ENCODE data around the gene NTRK3. TPM values are rescaled to one million over a fixed set of nuclear protein-coding genes. Genes with fewer than 3 reads are reported as not detected.

NTRK3 gene
- polyA plus RNA-seq, 1 donor (not counting 4 experiments of a cell fraction or from before 2014, with no cell fraction given), result not detected

- DNase-seq (ENCODE audit: low read depth, low spot score) (no peak), FAIRE-seq (no peak)
- Histone ChIP-seq H3K4me2 (ENCODE audit: control insufficient read depth, extremely low read depth, insufficient read depth, low read depth, low read length) (no peak overlapping the region), H3K9me3 (ENCODE audit: control insufficient read depth, low read depth, low read length) (no peaks in the 10 kb centered on the region), H3K4me1 (ENCODE audit: control insufficient read depth, extremely low read depth, insufficient read depth, low read length) (no peaks in the 10 kb centered on the region), H3K36me3 (ENCODE audit: control insufficient read depth in 2 of 2, extremely low read depth in 1 of 2, insufficient read depth in 2 of 2, low read length in 2 of 2) (no peaks in the 10 kb centered on the region), H3K27ac (ENCODE audit: control insufficient read depth, insufficient read depth, low read length) (no peak overlapping the region), H3K9me1 (ENCODE audit: control insufficient read depth, extremely low read depth, insufficient read depth, low read length) (no peaks in the 10 kb centered on the region), H3K9ac (ENCODE audit: control insufficient read depth, extremely low read depth, insufficient read depth, low read length) (no peak overlapping the region), H2AFZ (ENCODE audit: control insufficient read depth, low read length) (no peak overlapping the region), H4K20me1 (ENCODE audit: control insufficient read depth, extremely low read depth, insufficient read depth, low read length) (no peaks in the 10 kb centered on the region), H3K27me3 (ENCODE audit: control insufficient read depth, extremely low read depth, insufficient read depth, low read length) (no peaks in the 10 kb centered on the region), H3K79me2 (ENCODE audit: control insufficient read depth, insufficient read depth, low read length) (no peaks in the 10 kb centered on the region), H3K4me3 (ENCODE audit: control insufficient read depth in 2 of 3, extremely low read depth in 1 of 3, insufficient read depth in 2 of 3, low read depth in 1 of 3, low read length in 3 of 3) (no peak overlapping the region)
- dilution Hi-C loops (cut with MboI; ENCODE audit: extremely low pct_ligation_motif_present, low sequenced_read_pairs), result no loop called here
- no peak for TF ChIP-seq CTCF (optimal IDR thresholded peaks at IDR 0.05 in 1 of 3, IDR thresholded peaks at IDR 0.05 in 1 of 3, conservative IDR thresholded peaks at IDR 0.05 in 1 of 3; ENCODE audit: extremely low read depth in 1 of 3, insufficient read depth in 2 of 3, low read length in 3 of 3)
- no peak for TF ChIP-seq EZH2 (IDR thresholded peaks at IDR 0.05; ENCODE audit: low read length)
Observed at GRCh38 chr15:87943626-87944025, 312.9 kb downstream of the NTRK3 start.

GRCh38 chr15:87942316-87942715 is 314.2 kb downstream of the NTRK3 start:
- DNase-seq (ENCODE audit: low read depth, low spot score), result no peak

More at GRCh38 chr15:87942316-87942715, 314.2 kb downstream of the NTRK3 start:
- Histone ChIP-seq H3K27me3 (ENCODE audit: control insufficient read depth, extremely low read depth, insufficient read depth, low read length) (no peaks in the 10 kb centered on the region), H3K27ac (ENCODE audit: control insufficient read depth, insufficient read depth, low read length) (no peak overlapping the region), H3K9ac (ENCODE audit: control insufficient read depth, extremely low read depth, insufficient read depth, low read length) (no peak overlapping the region), H3K4me1 (ENCODE audit: control insufficient read depth, extremely low read depth, insufficient read depth, low read length) (no peaks in the 10 kb centered on the region), H3K4me3 (ENCODE audit: control insufficient read depth in 2 of 3, extremely low read depth in 1 of 3, insufficient read depth in 2 of 3, low read depth in 1 of 3, low read length in 3 of 3) (no peak overlapping the region), H3K9me3 (ENCODE audit: control insufficient read depth, low read depth, low read length) (no peaks in the 10 kb centered on the region), H4K20me1 (ENCODE audit: control insufficient read depth, extremely low read depth, insufficient read depth, low read length) (no peaks in the 10 kb centered on the region), H2AFZ (ENCODE audit: control insufficient read depth, low read length) (no peak overlapping the region), H3K9me1 (ENCODE audit: control insufficient read depth, extremely low read depth, insufficient read depth, low read length) (no peaks in the 10 kb centered on the region), H3K79me2 (ENCODE audit: control insufficient read depth, insufficient read depth, low read length) (no peaks in the 10 kb centered on the region), H3K4me2 (ENCODE audit: control insufficient read depth, extremely low read depth, insufficient read depth, low read depth, low read length) (no peak overlapping the region), H3K36me3 (ENCODE audit: control insufficient read depth in 2 of 2, extremely low read depth in 1 of 2, insufficient read depth in 2 of 2, low read length in 2 of 2) (no peaks in the 10 kb centered on the region)
- TF ChIP-seq CTCF (optimal IDR thresholded peaks at IDR 0.05 in 1 of 3, IDR thresholded peaks at IDR 0.05 in 1 of 3, conservative IDR thresholded peaks at IDR 0.05 in 1 of 3; ENCODE audit: extremely low read depth in 1 of 3, insufficient read depth in 2 of 3, low read length in 3 of 3), result no peak
- no peak for TF ChIP-seq EZH2 (IDR thresholded peaks at IDR 0.05; ENCODE audit: low read length)
- FAIRE-seq, result no peak
- dilution Hi-C loops (cut with MboI; ENCODE audit: extremely low pct_ligation_motif_present, low sequenced_read_pairs), result no loop called here
